ENCODE data around the gene LILRA1. TPM values are rescaled to one million over a fixed set of nuclear protein-coding genes. Genes with fewer than 3 reads are reported as not detected.
"Not testable (repeated sequence)": the region's sequence is repeated elsewhere in the genome, so short reads cannot be mapped to it uniquely, and the experiment has no call there.

Gene LILRA1
- total RNA-seq, 1 experiment from 2014 or later: not detected

- no peak within 1 kb of the TSS for H3K27ac ChIP-seq (ENCODE audit: low read length)
- no peaks in the 10 kb centered on the region for H3K27me3 ChIP-seq (ENCODE audit: low read length)
- no peak within 1 kb of the TSS for H3K9ac ChIP-seq (ENCODE audit: low read length)
- H3K4me1 ChIP-seq (ENCODE audit: low read length): no peaks in the 10 kb centered on the region
- no peaks in the 10 kb centered on the region for H3K36me3 ChIP-seq (ENCODE audit: insufficient read depth, low read length)
- H3K4me3 ChIP-seq (ENCODE audit: low read length): no peak within 1 kb of the TSS
- no peak for DNase-seq
- H4K20me1 ChIP-seq (ENCODE audit: insufficient read depth, low read depth, low read length): no peaks in the 10 kb centered on the region
- H3K9me2 ChIP-seq (replicated peaks; ENCODE audit: insufficient read depth, low read length): no peaks in the 10 kb centered on the region
- no peak within 1 kb of the TSS for H3K4me2 ChIP-seq (ENCODE audit: low read depth, low read length, poor library complexity, severe bottlenecking)
- no peaks in the 10 kb centered on the region for H3K9me3 ChIP-seq (ENCODE audit: low read length)
- no peaks in the 10 kb centered on the region for H3K79me2 ChIP-seq (ENCODE audit: low read length)
- no peak within 1 kb of the TSS for H2AFZ ChIP-seq (ENCODE audit: low read length)
Observed at GRCh38 chr19:54573330-54573872, 20.0 kb upstream of the LILRA1 start, which contains the start of gene LILRA2. Gene LILRA2, plus strand, starts transcription at chr19:54573790. Its CDS starts 89 bp downstream, at chr19:54573879.

DNA sequence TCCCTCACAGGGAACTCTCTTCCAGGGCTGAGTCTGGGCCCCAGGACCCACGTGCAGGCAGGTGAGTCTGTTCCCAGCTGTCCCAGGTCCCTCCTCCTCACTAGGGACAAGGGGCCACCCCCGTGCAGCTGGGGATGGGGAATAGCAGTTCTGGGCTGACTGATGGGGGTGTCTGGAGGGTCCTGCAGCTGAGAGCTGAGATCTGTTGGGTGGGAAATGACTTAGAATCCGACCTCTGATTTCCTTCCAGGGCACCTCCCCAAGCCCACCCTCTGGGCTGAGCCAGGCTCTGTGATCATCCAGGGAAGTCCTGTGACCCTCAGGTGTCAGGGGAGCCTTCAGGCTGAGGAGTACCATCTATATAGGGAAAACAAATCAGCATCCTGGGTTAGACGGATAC, 19.4 kb upstream of the LILRA1 start:
- Histone ChIP-seq H3K9me2 (replicated peaks; ENCODE audit: insufficient read depth, low read length) (no peaks in the 10 kb centered on the region), H3K4me2 (ENCODE audit: low read depth, low read length, poor library complexity, severe bottlenecking) (no peak overlapping the region), H3K27me3 (ENCODE audit: low read length) (no peaks in the 10 kb centered on the region), H4K20me1 (ENCODE audit: insufficient read depth, low read depth, low read length) (no peaks in the 10 kb centered on the region), H3K9ac (ENCODE audit: low read length) (no peak overlapping the region), H3K4me1 (ENCODE audit: low read length) (no peaks in the 10 kb centered on the region), H3K79me2 (ENCODE audit: low read length) (no peaks in the 10 kb centered on the region), H3K36me3 (ENCODE audit: insufficient read depth, low read length) (no peaks in the 10 kb centered on the region), H3K9me3 (ENCODE audit: low read length) (no peaks in the 10 kb centered on the region), H3K27ac (ENCODE audit: low read length) (no peak overlapping the region), H3K4me3 (ENCODE audit: low read length) (no peak overlapping the region), H2AFZ (ENCODE audit: low read length) (no peak overlapping the region)
- no peak for DNase-seq

DNA sequence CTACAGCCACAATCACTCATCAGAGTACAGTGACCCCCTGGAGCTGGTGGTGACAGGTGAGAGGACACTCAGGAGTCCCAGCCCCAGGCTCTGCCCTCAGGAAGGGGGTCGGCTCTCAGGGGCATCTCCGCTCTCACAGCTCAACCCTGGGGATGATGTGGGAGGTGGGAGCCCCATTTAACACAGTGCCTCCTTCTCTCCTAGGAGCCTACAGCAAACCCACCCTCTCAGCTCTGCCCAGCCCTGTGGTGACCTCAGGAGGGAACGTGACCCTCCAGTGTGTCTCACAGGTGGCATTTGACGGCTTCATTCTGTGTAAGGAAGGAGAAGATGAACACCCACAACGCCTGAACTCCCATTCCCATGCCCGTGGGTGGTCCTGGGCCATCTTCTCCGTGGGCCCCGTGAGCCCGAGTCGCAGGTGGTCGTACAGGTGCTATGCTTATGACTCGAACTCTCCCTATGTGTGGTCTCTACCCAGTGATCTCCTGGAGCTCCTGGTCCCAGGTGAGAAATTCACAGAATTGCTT, 18.8 kb upstream of the LILRA1 start:
- Histone ChIP-seq H3K9me2 (replicated peaks; ENCODE audit: insufficient read depth, low read length) (no peaks in the 10 kb centered on the region), H3K4me3 (ENCODE audit: low read length) (no peak overlapping the region), H3K36me3 (ENCODE audit: insufficient read depth, low read length) (no peaks in the 10 kb centered on the region), H3K27me3 (ENCODE audit: low read length) (no peaks in the 10 kb centered on the region), H3K4me2 (ENCODE audit: low read depth, low read length, poor library complexity, severe bottlenecking) (no peak overlapping the region), H3K79me2 (ENCODE audit: low read length) (no peaks in the 10 kb centered on the region), H3K27ac (ENCODE audit: low read length) (no peak overlapping the region), H3K9ac (ENCODE audit: low read length) (no peak overlapping the region), H2AFZ (ENCODE audit: low read length) (no peak overlapping the region), H3K4me1 (ENCODE audit: low read length) (no peaks in the 10 kb centered on the region), H3K9me3 (ENCODE audit: low read length) (no peaks in the 10 kb centered on the region), H4K20me1 (ENCODE audit: insufficient read depth, low read depth, low read length) (no peaks in the 10 kb centered on the region)
- no peak for DNase-seq

- not testable (repeated sequence) for DNase-seq; H3K36me3 ChIP-seq (ENCODE audit: insufficient read depth, low read length); H3K79me2 ChIP-seq (ENCODE audit: low read length); H3K4me2 ChIP-seq (ENCODE audit: low read depth, low read length, poor library complexity, severe bottlenecking); H3K9ac ChIP-seq (ENCODE audit: low read length); H3K4me1 ChIP-seq (ENCODE audit: low read length); H3K27ac ChIP-seq (ENCODE audit: low read length); H3K9me2 ChIP-seq (replicated peaks; ENCODE audit: insufficient read depth, low read length); H4K20me1 ChIP-seq (ENCODE audit: insufficient read depth, low read depth, low read length); H2AFZ ChIP-seq (ENCODE audit: low read length); H3K9me3 ChIP-seq (ENCODE audit: low read length); H3K4me3 ChIP-seq (ENCODE audit: low read length); H3K27me3 ChIP-seq (ENCODE audit: low read length)
Observed at GRCh38 chr19:54575205-54575604, 18.2 kb upstream of the LILRA1 start.

DNA sequence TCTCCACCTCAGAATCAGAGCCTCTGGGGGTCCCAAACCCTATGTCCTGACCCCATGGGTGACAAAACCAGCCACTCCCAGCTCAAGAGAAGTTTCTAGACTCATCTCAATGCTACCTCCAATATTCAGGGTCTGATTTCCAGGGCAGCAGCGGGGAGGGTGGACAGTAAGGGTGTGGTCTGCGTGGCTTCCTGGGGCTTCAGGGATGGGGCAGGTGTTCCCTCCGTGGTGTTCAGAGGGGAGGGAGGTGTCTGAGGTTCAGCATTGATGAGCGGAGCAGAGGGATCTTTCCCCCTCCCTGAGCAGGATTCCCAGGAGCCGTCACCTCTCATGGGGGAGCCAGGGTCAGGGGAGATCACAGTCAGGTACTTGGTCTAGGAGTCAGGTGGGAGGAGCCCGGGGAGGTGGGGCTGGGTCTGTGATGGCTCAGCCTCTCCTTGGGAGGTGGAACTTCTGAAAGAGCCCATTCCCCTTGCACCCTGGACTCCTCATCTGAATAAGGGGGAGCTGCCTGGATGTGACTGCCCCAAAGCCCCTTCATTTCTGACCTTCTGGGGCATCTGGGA, 16.9 kb upstream of the LILRA1 start:
- H3K4me3 ChIP-seq (ENCODE audit: low read length): no peak overlapping the region
- no peaks in the 10 kb centered on the region for H3K27me3 ChIP-seq (ENCODE audit: low read length)
- no peaks in the 10 kb centered on the region for H3K36me3 ChIP-seq (ENCODE audit: insufficient read depth, low read length)
- H3K79me2 ChIP-seq (ENCODE audit: low read length): no peaks in the 10 kb centered on the region
- H3K4me1 ChIP-seq (ENCODE audit: low read length): no peaks in the 10 kb centered on the region
- no peak overlapping the region for H3K9ac ChIP-seq (ENCODE audit: low read length)
- no peak overlapping the region for H2AFZ ChIP-seq (ENCODE audit: low read length)
- no peak for DNase-seq
- H3K9me2 ChIP-seq (replicated peaks; ENCODE audit: insufficient read depth, low read length): no peaks in the 10 kb centered on the region
- no peak overlapping the region for H3K4me2 ChIP-seq (ENCODE audit: low read depth, low read length, poor library complexity, severe bottlenecking)
- H3K27ac ChIP-seq (ENCODE audit: low read length): no peak overlapping the region
- no peaks in the 10 kb centered on the region for H4K20me1 ChIP-seq (ENCODE audit: insufficient read depth, low read depth, low read length)
- H3K9me3 ChIP-seq (ENCODE audit: low read length): no peaks in the 10 kb centered on the region

GRCh38 chr19:54577334-54577733, 16.1 kb upstream of the LILRA1 start:
- Histone ChIP-seq H3K4me1 (ENCODE audit: low read length) (no peaks in the 10 kb centered on the region), H3K79me2 (ENCODE audit: low read length) (no peaks in the 10 kb centered on the region), H3K36me3 (ENCODE audit: insufficient read depth, low read length) (no peaks in the 10 kb centered on the region), H3K27ac (ENCODE audit: low read length) (no peak overlapping the region), H3K9ac (ENCODE audit: low read length) (no peak overlapping the region), H3K9me2 (replicated peaks; ENCODE audit: insufficient read depth, low read length) (no peaks in the 10 kb centered on the region), H4K20me1 (ENCODE audit: insufficient read depth, low read depth, low read length) (no peaks in the 10 kb centered on the region), H3K27me3 (ENCODE audit: low read length) (no peaks in the 10 kb centered on the region), H3K4me3 (ENCODE audit: low read length) (no peak overlapping the region), H3K9me3 (ENCODE audit: low read length) (no peaks in the 10 kb centered on the region), H3K4me2 (ENCODE audit: low read depth, low read length, poor library complexity, severe bottlenecking) (no peak overlapping the region), H2AFZ (ENCODE audit: low read length) (no peak overlapping the region)
- DNase-seq: no peak

GRCh38 chr19:54578268-54578667, 15.2 kb upstream of the LILRA1 start:
- DNase-seq; H3K4me3 ChIP-seq (ENCODE audit: low read length); H3K36me3 ChIP-seq (ENCODE audit: insufficient read depth, low read length); H3K9ac ChIP-seq (ENCODE audit: low read length); H3K79me2 ChIP-seq (ENCODE audit: low read length); H3K27ac ChIP-seq (ENCODE audit: low read length); H3K9me2 ChIP-seq (replicated peaks; ENCODE audit: insufficient read depth, low read length); H3K4me1 ChIP-seq (ENCODE audit: low read length); H3K27me3 ChIP-seq (ENCODE audit: low read length); H2AFZ ChIP-seq (ENCODE audit: low read length); H3K9me3 ChIP-seq (ENCODE audit: low read length); H3K4me2 ChIP-seq (ENCODE audit: low read depth, low read length, poor library complexity, severe bottlenecking); H4K20me1 ChIP-seq (ENCODE audit: insufficient read depth, low read depth, low read length): not testable (repeated sequence)

GRCh38 chr19:54586397-54586796, 7.0 kb upstream of the LILRA1 start:
- H3K79me2 ChIP-seq (ENCODE audit: low read length): no peaks in the 10 kb centered on the region
- H3K9me3 ChIP-seq (ENCODE audit: low read length): no peaks in the 10 kb centered on the region
- no peaks in the 10 kb centered on the region for H3K27me3 ChIP-seq (ENCODE audit: low read length)
- no peak overlapping the region for H3K4me2 ChIP-seq (ENCODE audit: low read depth, low read length, poor library complexity, severe bottlenecking)
- DNase-seq: no peak
- no peaks in the 10 kb centered on the region for H3K4me1 ChIP-seq (ENCODE audit: low read length)
- H4K20me1 ChIP-seq (ENCODE audit: insufficient read depth, low read depth, low read length): no peaks in the 10 kb centered on the region
- H3K9ac ChIP-seq (ENCODE audit: low read length): no peak overlapping the region
- no peaks in the 10 kb centered on the region for H3K9me2 ChIP-seq (replicated peaks; ENCODE audit: insufficient read depth, low read length)
- H3K27ac ChIP-seq (ENCODE audit: low read length): no peak overlapping the region
- H3K4me3 ChIP-seq (ENCODE audit: low read length): no peak overlapping the region
- H3K36me3 ChIP-seq (ENCODE audit: insufficient read depth, low read length): no peaks in the 10 kb centered on the region
- no peak overlapping the region for H2AFZ ChIP-seq (ENCODE audit: low read length)

All from Karpas-422 (cell line).